ENCODE results near the gene DLG2.

The DLG2 gene

GRCh38 chr11:84660257-84660977 lies 966.7 kb downstream of the DLG2 start:
- Histone ChIP-seq H3K27me3 (ENCODE audit: insufficient read depth, poor library complexity, severe bottlenecking) (no peaks in the 10 kb centered on the region), H3K4me3 (replicated peaks; ENCODE audit: insufficient read depth, low read length) (no peak overlapping the region), H3K27ac (replicated peaks) (no peak overlapping the region)
- no peak for DNase-seq (ENCODE audit: low read depth in 1 of 2, low spot score in 1 of 2)
- TF ChIP-seq GABPA (IDR thresholded peaks at IDR 0.05; ENCODE audit: low read depth) (no peak), POLR2AphosphoS5 (IDR thresholded peaks at IDR 0.05; ENCODE audit: low read depth) (no peak), REST (IDR thresholded peaks at IDR 0.05; ENCODE audit: insufficient replicate concordance, low read depth) (no peak), CTCF (IDR thresholded peaks at IDR 0.05; ENCODE audit: insufficient read depth, low read length) (no peak), SPI1 (IDR thresholded peaks at IDR 0.05; ENCODE audit: borderline replicate concordance, low read depth) (no peak)

GRCh38 chr11:84655712-84656111 lies 971.4 kb downstream of the DLG2 start:
- no peak for DNase-seq (ENCODE audit: low read depth in 1 of 2, low spot score in 1 of 2)
- TF ChIP-seq CTCF (IDR thresholded peaks at IDR 0.05; ENCODE audit: insufficient read depth, low read length) (no peak), SPI1 (IDR thresholded peaks at IDR 0.05; ENCODE audit: borderline replicate concordance, low read depth) (no peak), REST (IDR thresholded peaks at IDR 0.05; ENCODE audit: insufficient replicate concordance, low read depth) (no peak), POLR2AphosphoS5 (IDR thresholded peaks at IDR 0.05; ENCODE audit: low read depth) (no peak), GABPA (IDR thresholded peaks at IDR 0.05; ENCODE audit: low read depth) (no peak)
- H3K27ac ChIP-seq (replicated peaks), result no peak overlapping the region
- no peak overlapping the region for H3K4me3 ChIP-seq (replicated peaks; ENCODE audit: insufficient read depth, low read length)
- no peaks in the 10 kb centered on the region for H3K27me3 ChIP-seq (ENCODE audit: insufficient read depth, poor library complexity, severe bottlenecking)

GRCh38 chr11:84648471-84648870 lies 978.7 kb downstream of the DLG2 start:
- DNase-seq (ENCODE audit: low read depth in 1 of 2, low spot score in 1 of 2), result no peak
- H3K27ac ChIP-seq (replicated peaks), result no peak overlapping the region
- no peak overlapping the region for H3K4me3 ChIP-seq (replicated peaks; ENCODE audit: insufficient read depth, low read length)
- TF ChIP-seq CTCF (IDR thresholded peaks at IDR 0.05; ENCODE audit: insufficient read depth, low read length) (no peak), SPI1 (IDR thresholded peaks at IDR 0.05; ENCODE audit: borderline replicate concordance, low read depth) (no peak), POLR2AphosphoS5 (IDR thresholded peaks at IDR 0.05; ENCODE audit: low read depth) (no peak), GABPA (IDR thresholded peaks at IDR 0.05; ENCODE audit: low read depth) (no peak), REST (IDR thresholded peaks at IDR 0.05; ENCODE audit: insufficient replicate concordance, low read depth) (no peak)
- H3K27me3 ChIP-seq (ENCODE audit: insufficient read depth, poor library complexity, severe bottlenecking), result no peaks in the 10 kb centered on the region
